Activated naive CD8-positive, alpha-beta T cell treated with anti-CD3 and anti-CD28 coated beads, Interleukin-2, amount 50 U/mL, for 24 hours (primary cell): ENCODE results near the gene SCN9A.
"Not testable (repeated sequence)": the region's sequence is repeated elsewhere in the genome, so short reads cannot be mapped to it uniquely, and the experiment has no call there.

Experiments
- ATAC-seq: fragments of 150-1000 bp; cut with Tn5 transposase; one replicate; pipeline ENCODE4 v1.10.0; 2021
- DNase-seq: peaks from one replicate; pipeline ENCODE4 v3.0.0; 2021
- H3K27ac Mint-ChIP-seq: one replicate; pipeline ENCODE4 v1.8.0; 2021; ENCODE audit warnings: mild to moderate bottlenecking, mixed read lengths
- H3K27me3 Mint-ChIP-seq: one replicate; pipeline ENCODE4 v1.8.0; 2021; ENCODE audit warnings: mixed read lengths
- H3K36me3 Mint-ChIP-seq: one replicate; pipeline ENCODE4 v1.8.0; 2021; ENCODE audit warnings: low read depth, mixed read lengths
- H3K4me1 Mint-ChIP-seq: one replicate; pipeline ENCODE4 v1.8.0; 2021; ENCODE audit warnings: mixed read lengths
- H3K4me3 Mint-ChIP-seq: one replicate; pipeline ENCODE4 v1.8.0; 2021; ENCODE audit warnings: mild to moderate bottlenecking, moderate library complexity, mixed read lengths
- H3K9me3 Mint-ChIP-seq: one replicate; pipeline ENCODE4 v1.8.0; 2021; ENCODE audit warnings: mixed read lengths

The SCN9A gene

GRCh38 chr2:166361351-166362153, 14.2 kb downstream of the SCN9A start:
- no peaks in the 10 kb centered on the region for H3K4me1 Mint-ChIP-seq
- no peak overlapping the region for H3K27ac Mint-ChIP-seq
- no peak overlapping the region for H3K4me3 Mint-ChIP-seq
- H3K9me3 Mint-ChIP-seq = no peaks in the 10 kb centered on the region
- DNase-seq (no peak), ATAC-seq (no peak)
- H3K36me3 Mint-ChIP-seq = no peaks in the 10 kb centered on the region
- H3K27me3 Mint-ChIP-seq = no peaks in the 10 kb centered on the region

- Mint-ChIP-seq H3K27me3 (no peaks in the 10 kb centered on the region), H3K27ac (no peak overlapping the region), H3K9me3 (no peaks in the 10 kb centered on the region), H3K4me3 (no peak overlapping the region), H3K36me3 (no peaks in the 10 kb centered on the region), H3K4me1 (no peaks in the 10 kb centered on the region)
- ATAC-seq (no peak), DNase-seq (no peak)
Observed at GRCh38 chr2:166360906-166361305, 14.8 kb downstream of the SCN9A start.

- ATAC-seq = no peak
- H3K4me3 Mint-ChIP-seq = no peak overlapping the region
- no peak for DNase-seq
- no peaks in the 10 kb centered on the region for H3K4me1 Mint-ChIP-seq
- no peaks in the 10 kb centered on the region for H3K9me3 Mint-ChIP-seq
- no peaks in the 10 kb centered on the region for H3K36me3 Mint-ChIP-seq
- no peaks in the 10 kb centered on the region for H3K27me3 Mint-ChIP-seq
- no peak overlapping the region for H3K27ac Mint-ChIP-seq
Observed at GRCh38 chr2:166360426-166360825, 15.3 kb downstream of the SCN9A start.

- H3K4me1 Mint-ChIP-seq, H3K9me3 Mint-ChIP-seq, DNase-seq, H3K27me3 Mint-ChIP-seq, H3K27ac Mint-ChIP-seq, H3K4me3 Mint-ChIP-seq, ATAC-seq, H3K36me3 Mint-ChIP-seq: not testable (repeated sequence)
Observed at GRCh38 chr2:166357950-166358321, 17.8 kb downstream of the SCN9A start.

- no peak overlapping the region for H3K4me3 Mint-ChIP-seq
- no peak for ATAC-seq
Observed at GRCh38 chr2:166357068-166357949, 18.4 kb downstream of the SCN9A start.

GRCh38 chr2:166351319-166351718, 24.4 kb downstream of the SCN9A start:
- Mint-ChIP-seq H3K27me3 (no peaks in the 10 kb centered on the region), H3K9me3 (no peaks in the 10 kb centered on the region), H3K27ac (no peak overlapping the region), H3K4me1 (no peaks in the 10 kb centered on the region), H3K4me3 (no peak overlapping the region), H3K36me3 (no peaks in the 10 kb centered on the region)
- ATAC-seq = no peak
- DNase-seq = no peak

More at GRCh38 chr2:166357068-166357949, 18.4 kb downstream of the SCN9A start:
- no peak for DNase-seq
- Mint-ChIP-seq H3K9me3 (no peaks in the 10 kb centered on the region), H3K36me3 (no peaks in the 10 kb centered on the region), H3K27ac (no peak overlapping the region), H3K27me3 (no peaks in the 10 kb centered on the region), H3K4me1 (no peaks in the 10 kb centered on the region)

GRCh38 chr2:166350525-166350924, 25.2 kb downstream of the SCN9A start:
- Mint-ChIP-seq H3K27me3 (no peaks in the 10 kb centered on the region), H3K4me3 (no peak overlapping the region), H3K4me1 (no peaks in the 10 kb centered on the region), H3K27ac (no peak overlapping the region), H3K9me3 (no peaks in the 10 kb centered on the region), H3K36me3 (no peaks in the 10 kb centered on the region)
- no peak for ATAC-seq
- DNase-seq = no peak

GRCh38 chr2:166344286-166345113, 31.2 kb downstream of the SCN9A start:
- Mint-ChIP-seq H3K4me1 (no peaks in the 10 kb centered on the region), H3K4me3 (no peak overlapping the region), H3K27ac (no peak overlapping the region), H3K9me3 (no peaks in the 10 kb centered on the region), H3K36me3 (no peaks in the 10 kb centered on the region), H3K27me3 (no peaks in the 10 kb centered on the region)
- DNase-seq = no peak
- ATAC-seq = no peak

- Mint-ChIP-seq H3K4me3 (no peak overlapping the region), H3K36me3 (no peaks in the 10 kb centered on the region), H3K27me3 (no peaks in the 10 kb centered on the region), H3K9me3 (no peaks in the 10 kb centered on the region), H3K4me1 (no peaks in the 10 kb centered on the region), H3K27ac (no peak overlapping the region)
- DNase-seq = no peak
- ATAC-seq = no peak
Observed at GRCh38 chr2:166343467-166343866, 32.3 kb downstream of the SCN9A start.

GRCh38 chr2:166341426-166341825, 34.3 kb downstream of the SCN9A start:
- DNase-seq = no peak
- no peak for ATAC-seq
- Mint-ChIP-seq H3K4me3 (no peak overlapping the region), H3K27me3 (no peaks in the 10 kb centered on the region), H3K4me1 (no peaks in the 10 kb centered on the region), H3K9me3 (no peaks in the 10 kb centered on the region), H3K27ac (no peak overlapping the region), H3K36me3 (no peaks in the 10 kb centered on the region)

GRCh38 chr2:166338831-166339339, 36.9 kb downstream of the SCN9A start:
- Mint-ChIP-seq H3K4me3 (no peak overlapping the region), H3K36me3 (no peaks in the 10 kb centered on the region)

GRCh38 chr2:166337932-166338331, 37.8 kb downstream of the SCN9A start:
- Mint-ChIP-seq H3K27ac (no peak overlapping the region), H3K4me1 (no peaks in the 10 kb centered on the region), H3K9me3 (no peaks in the 10 kb centered on the region), H3K4me3 (no peak overlapping the region), H3K36me3 (no peaks in the 10 kb centered on the region), H3K27me3 (no peaks in the 10 kb centered on the region)
- DNase-seq (no peak), ATAC-seq (no peak)

More at GRCh38 chr2:166338831-166339339, 36.9 kb downstream of the SCN9A start:
- H3K9me3 Mint-ChIP-seq = no peaks in the 10 kb centered on the region
- no peaks in the 10 kb centered on the region for H3K27me3 Mint-ChIP-seq
- DNase-seq (no peak), ATAC-seq (no peak)
- H3K4me1 Mint-ChIP-seq = no peaks in the 10 kb centered on the region
- H3K27ac Mint-ChIP-seq = no peak overlapping the region

GRCh38 chr2:166335284-166335683, 40.5 kb downstream of the SCN9A start:
- no peaks in the 10 kb centered on the region for H3K27me3 Mint-ChIP-seq
- no peak overlapping the region for H3K4me3 Mint-ChIP-seq
- ATAC-seq = no peak
- H3K36me3 Mint-ChIP-seq = no peaks in the 10 kb centered on the region
- no peaks in the 10 kb centered on the region for H3K4me1 Mint-ChIP-seq
- no peak for DNase-seq
- H3K27ac Mint-ChIP-seq = no peak overlapping the region
- no peaks in the 10 kb centered on the region for H3K9me3 Mint-ChIP-seq

- no peak overlapping the region for H3K4me3 Mint-ChIP-seq
- no peak overlapping the region for H3K27ac Mint-ChIP-seq
- no peaks in the 10 kb centered on the region for H3K36me3 Mint-ChIP-seq
- no peaks in the 10 kb centered on the region for H3K27me3 Mint-ChIP-seq
- H3K9me3 Mint-ChIP-seq = no peaks in the 10 kb centered on the region
- H3K4me1 Mint-ChIP-seq = no peaks in the 10 kb centered on the region
- DNase-seq (no peak), ATAC-seq (no peak)
Observed at GRCh38 chr2:166334805-166335204, 40.9 kb downstream of the SCN9A start.
